Right lobe of liver (tissue), 4 donors: ENCODE data around the gene LHFPL6.

Experiments used
- POLR2A ChIP-seq: fragments of 450-650 bp; IDR thresholded peaks from one replicate; pipeline ENCODE4 v1.6.1; 2017; ENCODE audit warnings: antibody characterized with exemption, mild to moderate bottlenecking
- TF ChIP-seq, protein P1 (sequence below), 4 donors: fragments of 200-600 bp in 3 of 4; fragments of 450-650 bp in 1 of 4; IDR thresholded peaks; one replicate each; pipeline versions ENCODE4 v1.5.1 to v1.8.0; 2016 to 2022; ENCODE audit warnings: antibody characterized with exemption in 4 of 4, mild to moderate bottlenecking in 2 of 4
- donor health status: DM: no; HTN: no; CAD: no.
- donor health status: DM: no; HTN: no; CAD: no.
- donor health status: DM: no; HTN: yes; CAD: no.

DNA sequence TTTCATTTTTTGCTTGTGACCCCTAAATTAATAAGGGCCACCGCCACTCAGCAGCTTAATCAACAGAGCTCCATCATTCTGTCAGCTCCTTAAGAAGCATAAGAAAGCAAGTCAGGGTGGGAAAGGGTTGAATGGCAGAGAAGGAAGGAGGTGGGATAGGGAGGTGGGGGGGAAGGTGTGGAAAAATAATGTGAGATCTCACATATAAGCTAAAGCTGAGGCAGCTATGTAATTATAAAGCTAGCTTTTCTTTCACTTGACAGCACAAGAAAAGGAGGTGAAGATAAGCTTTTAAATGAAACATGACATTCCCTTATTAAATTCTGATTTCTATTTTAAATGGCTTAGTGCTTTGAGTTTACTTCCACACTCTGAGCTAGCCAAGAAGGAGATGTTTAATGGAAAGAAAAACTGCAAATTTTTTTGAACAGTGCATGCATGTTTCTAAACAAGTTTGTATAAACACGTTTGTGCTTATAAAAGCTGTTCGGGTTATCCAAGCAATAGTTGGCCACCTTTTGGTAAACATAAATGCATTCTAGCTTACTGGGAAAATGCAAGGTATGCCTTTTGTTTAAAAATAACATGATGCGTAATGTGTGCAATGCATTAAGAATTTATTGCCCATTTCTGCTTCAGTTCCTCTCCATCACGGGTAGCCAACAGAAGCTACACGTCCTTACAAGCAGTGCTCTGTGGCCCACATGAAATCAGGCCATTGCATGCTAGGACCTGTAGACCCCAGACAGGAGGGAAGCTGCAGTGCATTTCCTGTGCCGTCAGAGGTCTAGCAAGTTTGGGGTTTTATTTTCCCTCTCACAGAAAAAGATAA, 96.2 kb downstream of the LHFPL6 start:
- TF ChIP-seq, protein P1, sequence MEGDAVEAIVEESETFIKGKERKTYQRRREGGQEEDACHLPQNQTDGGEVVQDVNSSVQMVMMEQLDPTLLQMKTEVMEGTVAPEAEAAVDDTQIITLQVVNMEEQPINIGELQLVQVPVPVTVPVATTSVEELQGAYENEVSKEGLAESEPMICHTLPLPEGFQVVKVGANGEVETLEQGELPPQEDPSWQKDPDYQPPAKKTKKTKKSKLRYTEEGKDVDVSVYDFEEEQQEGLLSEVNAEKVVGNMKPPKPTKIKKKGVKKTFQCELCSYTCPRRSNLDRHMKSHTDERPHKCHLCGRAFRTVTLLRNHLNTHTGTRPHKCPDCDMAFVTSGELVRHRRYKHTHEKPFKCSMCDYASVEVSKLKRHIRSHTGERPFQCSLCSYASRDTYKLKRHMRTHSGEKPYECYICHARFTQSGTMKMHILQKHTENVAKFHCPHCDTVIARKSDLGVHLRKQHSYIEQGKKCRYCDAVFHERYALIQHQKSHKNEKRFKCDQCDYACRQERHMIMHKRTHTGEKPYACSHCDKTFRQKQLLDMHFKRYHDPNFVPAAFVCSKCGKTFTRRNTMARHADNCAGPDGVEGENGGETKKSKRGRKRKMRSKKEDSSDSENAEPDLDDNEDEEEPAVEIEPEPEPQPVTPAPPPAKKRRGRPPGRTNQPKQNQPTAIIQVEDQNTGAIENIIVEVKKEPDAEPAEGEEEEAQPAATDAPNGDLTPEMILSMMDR (IDR thresholded peaks at IDR 0.05) = no peak
- no peak for TF ChIP-seq POLR2A
